GM19025 (cell line): ENCODE measurements around the gene LDHD.
A peak's percentile ranks its signal among the peaks of the same experiment; 100 is the strongest.
"Not testable (repeated sequence)": the region's sequence is repeated elsewhere in the genome, so short reads cannot be mapped to it uniquely, and the experiment has no call there.

Experiments
- ATAC-seq: cut with Tn5 transposase; IDR thresholded peaks from one replicate; pipeline ENCODE4 v1.9.1; 2021; ENCODE audit warnings: mild to moderate bottlenecking, low read depth, moderate library complexity; ENCODE audit not compliant: unreplicated experiment

LDHD gene

DNA sequence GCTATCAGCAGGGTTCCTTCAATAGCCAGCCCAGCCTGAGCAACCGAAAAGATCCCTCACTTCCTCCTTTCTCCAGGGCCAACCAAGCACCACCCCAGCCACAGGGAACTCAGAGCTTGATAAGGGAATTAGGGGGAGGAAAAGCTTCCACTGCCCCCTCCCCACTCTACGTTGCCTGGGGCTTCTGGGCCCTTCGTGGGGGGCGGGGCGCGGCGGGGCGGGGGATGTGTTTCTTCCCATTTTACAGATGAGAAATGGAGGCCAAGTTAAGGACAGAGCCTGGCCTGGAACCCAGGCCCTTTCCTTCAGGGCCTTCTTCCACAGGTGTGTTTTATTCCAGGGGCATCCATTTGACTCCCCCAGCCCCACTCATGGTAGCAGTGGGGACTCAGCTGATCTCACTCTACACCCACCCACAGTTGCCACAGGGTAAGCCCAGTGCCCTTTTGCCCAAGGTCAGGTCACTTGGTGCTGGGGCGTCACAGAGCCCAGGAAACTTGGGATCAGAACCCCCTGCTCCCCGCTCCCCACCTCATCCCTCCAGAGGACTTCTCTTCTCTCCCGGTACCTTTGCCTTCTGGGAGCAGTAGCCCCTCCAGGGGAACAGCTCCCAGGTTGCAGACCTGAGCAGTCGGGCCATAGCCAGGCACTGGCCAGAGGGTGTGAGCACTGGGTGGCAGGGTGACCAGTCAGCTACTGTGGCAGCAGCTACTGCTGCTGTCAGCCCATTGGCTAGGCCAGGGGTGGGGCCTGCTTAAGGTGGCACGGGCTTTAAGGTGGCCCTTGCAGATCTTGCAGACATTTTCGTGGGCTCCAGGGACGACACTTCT, at the start of gene LDHD:
TSS of gene LDHD (minus strand) at position 700 of the 830 bp plus-strand sequence. CDS start at position 640, 60 bp downstream.
- ATAC-seq: no peak

DNA sequence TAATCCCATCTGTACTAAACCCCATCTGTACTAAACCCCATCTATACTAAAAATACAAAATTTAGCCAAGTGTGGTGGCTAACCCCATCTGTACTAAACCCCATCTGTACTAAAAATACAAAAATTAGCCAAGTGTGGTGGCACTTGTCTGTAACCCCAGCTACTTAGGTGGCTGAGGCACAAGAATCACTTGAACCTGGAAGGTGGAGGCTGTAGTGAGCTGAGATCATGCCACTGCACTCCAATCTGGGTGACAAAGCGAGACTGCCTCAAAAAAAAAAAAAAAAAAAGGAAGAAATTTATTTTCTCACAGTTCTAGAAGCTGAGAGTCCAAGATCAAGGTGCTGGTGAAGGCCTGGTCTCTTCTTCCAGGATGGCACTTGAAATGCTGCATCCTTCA, 43.8 kb upstream of the LDHD start:
- ATAC-seq: no peak

DNA sequence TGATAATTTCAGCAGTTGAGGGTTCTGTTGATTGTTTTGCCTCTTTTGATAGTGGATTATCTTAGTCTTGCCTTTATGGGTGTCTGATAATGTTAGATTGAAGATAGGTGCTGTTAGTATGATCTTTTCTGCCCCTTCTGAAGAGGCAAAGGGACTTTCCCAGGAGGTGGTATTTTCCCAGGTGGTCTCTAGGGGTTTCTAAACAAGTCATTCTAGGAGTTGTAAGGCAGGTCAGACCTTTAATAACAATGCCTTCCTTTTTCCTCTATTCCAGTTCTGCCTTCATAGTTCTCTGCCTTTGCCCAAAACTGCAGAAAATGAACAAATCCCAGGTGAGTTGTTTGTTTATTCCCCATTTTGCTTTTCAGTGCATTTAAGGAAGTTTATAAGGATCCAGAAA, 36.1 kb upstream of the LDHD start:
- no peak for ATAC-seq

DNA sequence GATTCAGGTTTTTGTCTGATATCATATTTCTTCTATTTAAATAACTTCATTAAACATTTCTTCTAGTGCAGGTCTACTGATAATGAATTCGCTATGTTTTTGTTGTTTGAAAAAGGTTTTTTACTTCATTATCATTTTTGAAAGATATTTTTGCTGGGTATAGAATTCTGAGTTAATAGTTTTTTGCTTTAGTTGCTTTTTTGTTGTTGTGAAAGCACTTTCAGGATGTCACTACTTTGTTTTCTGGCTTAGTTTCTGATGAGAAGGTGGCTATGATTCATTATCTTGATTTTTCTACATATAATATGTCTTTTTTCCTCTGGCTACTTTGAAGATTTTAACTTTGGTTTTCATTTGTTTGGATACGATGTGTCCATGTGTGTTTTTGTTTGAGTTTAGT, 35.2 kb upstream of the LDHD start:
- no peak for ATAC-seq

DNA sequence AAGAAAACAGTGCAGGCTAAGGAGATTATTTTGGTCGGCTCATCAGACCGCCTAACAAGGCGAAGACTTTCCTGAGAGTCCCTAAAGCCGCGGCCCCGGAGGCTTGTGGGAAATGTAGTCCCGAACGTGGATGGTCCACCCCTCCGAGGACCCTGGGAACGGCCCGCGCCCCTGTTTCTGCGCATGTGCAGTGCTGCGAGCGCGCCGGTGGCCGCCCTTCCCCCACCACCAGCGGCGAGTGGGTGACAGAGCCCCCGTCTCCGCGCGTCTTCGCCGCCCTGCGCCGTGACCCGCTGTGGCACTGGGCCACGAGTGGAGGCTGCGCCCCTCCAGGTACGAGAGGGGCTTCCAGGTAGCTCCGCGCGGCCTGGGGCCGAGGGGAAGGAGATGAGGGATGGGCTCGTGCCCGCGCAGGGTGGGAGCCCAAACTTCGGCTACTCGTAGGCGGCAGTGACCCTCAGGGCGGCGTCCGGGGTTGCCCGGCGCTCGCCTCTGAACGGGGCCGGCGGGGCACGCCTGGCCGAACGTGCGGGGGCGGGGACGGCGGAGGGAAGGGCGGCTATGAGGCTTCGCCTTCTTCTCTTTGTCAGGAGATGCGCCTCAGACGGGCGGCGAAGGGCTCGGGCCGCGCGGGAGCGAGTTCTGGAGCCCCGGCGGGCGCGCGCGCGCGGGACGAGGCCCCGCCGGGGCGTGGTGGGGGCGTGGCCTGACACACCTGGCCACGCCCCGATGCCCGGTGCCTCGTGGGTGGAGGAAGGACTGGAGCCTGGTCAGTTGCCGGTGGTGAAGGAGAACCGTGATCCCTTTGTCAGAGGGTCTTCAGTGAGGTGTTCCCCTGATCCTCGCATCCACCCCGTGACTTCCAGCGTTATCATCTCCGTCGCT, 32.0 kb upstream of the LDHD start, which contains the start of gene ZFP1:
TSS of gene ZFP1 (plus strand) at position 214 of the 885 bp plus-strand sequence. CDS start 4,428 bp downstream, outside the sequence.
- ATAC-seq: peak; percentile 72

DNA sequence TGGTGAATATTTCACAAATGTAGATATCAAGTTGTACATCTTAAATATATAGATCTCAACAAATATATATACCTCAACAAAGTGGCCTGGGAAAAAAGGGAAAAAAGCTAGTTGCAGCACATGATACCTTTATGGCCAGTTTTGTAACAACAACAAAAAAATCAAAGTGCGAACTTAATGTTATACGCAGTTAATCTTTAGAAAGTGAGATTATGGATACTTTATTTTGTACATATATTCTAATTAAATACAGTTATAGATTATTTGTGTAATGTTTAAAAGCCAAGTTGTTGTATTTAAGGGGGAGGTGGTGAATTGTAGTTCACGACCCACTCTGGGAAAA, 31.4 kb upstream of the LDHD start:
- no peak for ATAC-seq

DNA sequence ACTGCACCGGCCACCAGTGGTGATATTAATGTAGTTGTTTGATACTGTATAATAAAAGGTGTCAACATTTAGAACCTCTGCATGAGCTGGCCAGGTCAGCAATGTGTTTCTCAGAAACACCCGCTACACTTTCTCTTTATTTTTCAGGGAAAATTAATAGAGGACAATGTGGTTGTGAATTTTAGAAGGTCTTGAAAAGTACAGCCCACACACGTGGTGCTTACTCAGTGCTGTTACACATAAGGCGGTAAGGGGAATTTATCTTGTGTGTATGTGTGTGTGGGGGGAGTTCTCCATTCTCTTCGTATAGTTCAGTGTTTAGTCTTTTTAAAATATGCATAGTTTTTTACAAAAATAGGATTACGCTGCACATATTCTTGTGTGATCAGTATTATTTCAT, 27.4 kb upstream of the LDHD start:
- no peak for ATAC-seq

DNA sequence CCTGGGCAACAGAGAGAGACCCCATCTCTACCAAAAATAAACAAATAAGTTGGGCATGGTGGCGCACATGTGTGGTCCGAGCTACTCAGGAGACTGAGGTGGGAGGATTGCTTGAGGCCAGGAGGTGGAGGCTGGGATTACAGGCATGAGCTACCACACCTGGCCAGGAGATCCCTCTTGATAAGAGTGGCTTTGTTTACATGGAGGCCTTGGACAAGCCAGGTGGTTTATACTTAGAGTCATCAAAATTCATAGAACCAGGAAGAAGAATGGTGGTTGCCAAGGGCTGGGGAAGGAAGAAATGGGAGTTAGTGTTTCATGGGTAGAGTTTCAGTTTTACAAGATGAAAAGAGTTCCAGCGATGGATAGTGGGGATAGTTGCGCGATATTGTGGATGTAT, 22.9 kb upstream of the LDHD start:
- no peak for ATAC-seq

DNA sequence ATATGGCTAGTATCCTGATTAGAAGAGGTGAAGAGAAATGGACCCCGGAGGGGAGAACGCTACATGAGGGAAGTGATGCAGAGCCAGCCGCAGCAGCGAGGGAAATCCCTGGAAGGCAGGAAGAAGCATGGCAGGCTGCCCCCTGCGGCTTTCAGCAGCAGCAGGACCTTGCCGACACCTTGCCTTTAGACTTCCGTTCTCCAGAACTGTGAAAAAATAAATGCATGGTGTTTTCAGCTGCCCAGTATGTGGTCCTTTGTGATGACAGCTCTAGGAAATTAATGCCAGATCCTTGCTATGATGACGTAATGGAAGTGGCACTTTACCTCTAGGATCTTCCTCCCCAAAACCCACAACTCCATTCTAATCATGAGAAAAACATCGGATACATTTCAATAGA, 22.1 kb upstream of the LDHD start:
- ATAC-seq: no peak

DNA sequence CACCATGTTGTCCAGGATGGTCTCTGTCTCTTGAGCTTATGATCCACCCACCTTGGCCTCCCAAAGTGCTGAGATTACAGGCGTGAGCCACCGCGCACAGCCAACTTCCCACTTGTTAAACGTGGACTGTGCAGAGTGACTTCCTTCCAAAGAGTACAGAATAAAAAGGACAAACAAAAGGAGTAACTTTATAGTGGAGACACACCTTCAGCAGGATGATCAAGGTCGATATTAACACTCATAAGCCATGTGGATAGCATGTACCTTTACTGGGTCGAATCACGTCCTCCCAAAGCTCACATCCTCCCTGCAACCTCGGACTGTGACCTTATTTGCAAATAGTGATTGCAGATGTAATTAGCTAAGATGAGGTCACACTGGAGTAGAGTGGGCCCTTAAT, 21.7 kb upstream of the LDHD start:
- ATAC-seq: no peak

DNA sequence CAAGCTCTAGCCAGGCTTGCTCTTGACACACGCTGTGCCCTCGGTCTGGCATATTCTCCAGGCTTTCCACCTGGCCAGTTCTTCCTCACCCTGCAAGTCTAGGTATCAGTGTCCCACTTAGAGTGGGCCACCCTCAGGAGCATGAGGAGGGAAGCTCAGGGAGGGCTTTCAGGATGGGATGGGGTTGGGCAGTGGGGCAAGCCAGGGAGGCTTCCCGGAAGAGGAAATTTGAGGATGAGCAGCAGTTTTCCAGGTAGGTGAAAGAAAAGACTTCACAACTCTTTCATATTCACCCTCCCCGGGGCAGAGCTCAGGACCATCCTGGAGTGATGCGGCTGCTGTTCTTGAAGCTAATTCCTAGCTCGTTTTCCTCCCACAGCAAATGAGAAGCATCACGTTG, 14.5 kb upstream of the LDHD start:
- no peak for ATAC-seq

DNA sequence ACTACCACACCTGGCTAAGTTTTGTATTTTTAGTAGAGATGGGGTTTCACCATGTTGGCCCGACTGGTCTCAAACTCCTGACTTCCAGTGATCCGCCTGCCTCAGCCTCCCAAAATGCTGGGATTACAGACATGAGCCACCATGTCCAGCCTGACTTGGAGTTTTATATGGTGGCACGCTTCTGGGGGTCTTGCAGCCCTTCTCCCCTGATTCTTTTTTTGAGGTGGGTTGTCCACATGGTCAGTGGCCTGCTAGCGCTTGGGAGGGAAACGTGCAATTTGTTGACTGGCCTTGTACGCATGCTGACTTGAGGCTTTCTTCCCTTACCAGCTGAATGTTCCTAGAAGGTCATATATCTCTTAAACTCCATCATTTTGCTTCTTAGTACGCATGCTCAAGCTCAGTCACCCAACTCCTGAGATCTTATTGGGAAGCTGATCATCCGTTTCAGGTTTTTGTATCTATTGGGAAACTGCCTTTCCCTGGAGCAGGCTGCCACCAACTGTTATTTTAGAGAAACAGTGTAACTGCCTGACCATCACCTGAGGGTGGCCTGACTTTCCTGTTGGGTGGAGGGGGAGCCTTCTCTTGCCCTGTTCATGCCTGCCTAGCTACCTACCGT, 13.7 kb upstream of the LDHD start:
- ATAC-seq: no peak

DNA sequence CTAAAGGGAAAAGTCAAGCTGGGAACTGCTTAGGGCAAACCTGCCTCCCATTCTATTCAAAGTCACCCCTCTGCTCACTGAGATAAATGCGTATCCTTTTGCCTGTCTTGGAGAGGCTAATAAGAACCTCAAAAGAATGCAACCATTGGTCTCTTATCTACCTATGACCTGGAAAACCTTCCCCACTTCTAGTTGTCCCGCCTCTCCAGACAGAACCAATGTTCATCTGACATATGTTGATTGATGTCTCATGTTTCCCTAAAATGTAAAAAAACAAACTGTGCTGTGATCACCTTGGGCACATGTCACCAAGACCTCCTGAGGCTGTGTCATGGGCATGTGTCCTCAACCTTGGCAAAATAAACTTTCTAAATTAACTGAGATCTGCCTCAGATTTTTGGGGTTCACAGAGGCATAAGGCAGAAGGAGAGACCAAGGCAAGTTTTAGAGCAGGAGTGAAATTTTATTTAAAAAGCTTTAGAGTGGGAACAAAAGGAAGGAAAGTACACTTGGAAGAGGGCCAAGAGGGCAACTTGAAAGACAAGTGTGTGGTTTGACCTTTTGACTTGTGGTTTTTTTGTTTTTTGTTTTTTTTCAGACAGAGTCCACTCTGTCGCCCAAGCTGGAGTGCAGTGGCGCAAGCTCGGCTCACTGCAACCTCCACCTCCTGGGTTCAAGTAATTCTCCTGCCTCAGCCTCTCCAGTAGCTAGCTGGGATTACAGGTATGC, 13.0 kb upstream of the LDHD start:
- ATAC-seq: not testable (repeated sequence)

DNA sequence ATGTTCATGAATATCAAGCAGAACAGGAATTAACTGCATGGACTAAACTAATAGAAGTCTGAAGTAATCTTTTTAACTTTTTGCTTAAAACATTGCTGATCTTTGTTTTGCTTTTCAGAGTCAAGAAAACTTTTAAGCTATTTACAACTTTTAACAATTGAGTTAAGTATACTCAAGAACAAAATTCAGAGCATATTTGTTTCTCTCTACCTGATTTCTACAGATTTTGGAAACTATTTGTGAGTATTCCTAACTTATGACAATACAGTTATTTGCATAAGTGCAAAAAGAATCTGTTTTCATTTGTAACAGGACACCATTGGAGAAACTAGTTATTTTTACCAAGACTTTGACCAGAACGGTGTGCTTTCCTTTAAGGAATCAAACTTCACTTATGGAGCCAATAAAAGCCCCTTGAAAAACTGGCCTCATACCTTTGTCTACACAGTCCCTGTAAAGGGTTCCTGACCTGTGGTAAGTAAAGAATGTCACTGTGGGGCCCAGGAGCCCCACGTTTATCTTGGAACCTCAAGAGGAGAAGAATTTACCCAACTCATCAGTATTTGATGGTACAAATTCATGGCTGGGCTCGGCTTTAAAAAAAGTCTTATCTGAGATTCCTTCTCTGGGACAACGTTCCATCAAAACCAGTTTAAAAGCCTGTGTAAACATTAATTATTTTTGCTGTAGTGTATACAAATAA, 11.3 kb upstream of the LDHD start:
- ATAC-seq: no peak

DNA sequence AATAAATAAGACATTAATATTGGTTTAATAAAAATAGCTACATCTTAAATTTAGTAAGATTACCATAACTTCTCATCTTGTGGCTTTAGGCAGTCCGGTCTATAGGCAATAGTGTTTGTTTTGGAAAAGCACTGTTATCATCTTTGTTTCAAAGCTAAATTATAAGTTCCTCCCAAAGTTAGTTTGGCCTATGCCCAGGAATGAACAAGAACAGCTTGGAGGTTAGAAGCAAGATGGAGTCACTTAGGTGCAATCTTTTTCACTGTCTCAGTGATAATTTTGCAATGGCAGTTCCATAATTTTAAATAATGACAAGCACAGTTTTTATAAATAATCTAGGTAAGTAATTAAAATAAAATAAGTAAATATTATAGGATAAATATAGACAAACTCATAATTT, 6.0 kb upstream of the LDHD start:
- no peak for ATAC-seq

DNA sequence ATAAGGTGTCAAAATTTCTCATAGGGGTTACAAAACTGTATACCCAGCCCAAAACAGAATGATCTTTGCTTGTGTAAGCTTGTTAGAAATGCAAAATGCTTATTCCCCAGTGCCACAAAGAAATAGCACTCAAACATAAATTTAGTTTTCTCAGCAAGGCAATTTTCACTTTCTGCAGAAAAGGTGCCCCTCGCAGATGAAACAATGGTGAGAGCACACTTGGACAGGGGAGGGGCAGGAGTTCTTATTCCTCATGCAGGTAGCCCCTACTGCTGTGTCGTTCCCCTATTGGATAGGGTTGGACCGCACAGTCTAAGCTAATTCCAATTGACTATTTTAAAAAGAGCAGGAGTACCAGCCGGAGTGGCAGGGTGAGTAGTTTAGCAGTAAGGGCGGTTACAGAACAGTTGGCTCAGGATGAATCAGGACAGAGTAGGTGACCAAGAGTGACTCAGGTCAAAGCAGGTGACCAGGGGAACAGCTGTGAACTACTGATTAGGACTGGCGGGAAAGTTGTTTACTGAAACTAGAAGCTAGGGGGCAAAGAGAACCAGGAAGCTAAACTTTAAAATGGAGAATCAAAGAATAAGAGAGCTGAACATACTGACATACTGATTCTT, 5.5 kb upstream of the LDHD start:
- no peak for ATAC-seq

DNA sequence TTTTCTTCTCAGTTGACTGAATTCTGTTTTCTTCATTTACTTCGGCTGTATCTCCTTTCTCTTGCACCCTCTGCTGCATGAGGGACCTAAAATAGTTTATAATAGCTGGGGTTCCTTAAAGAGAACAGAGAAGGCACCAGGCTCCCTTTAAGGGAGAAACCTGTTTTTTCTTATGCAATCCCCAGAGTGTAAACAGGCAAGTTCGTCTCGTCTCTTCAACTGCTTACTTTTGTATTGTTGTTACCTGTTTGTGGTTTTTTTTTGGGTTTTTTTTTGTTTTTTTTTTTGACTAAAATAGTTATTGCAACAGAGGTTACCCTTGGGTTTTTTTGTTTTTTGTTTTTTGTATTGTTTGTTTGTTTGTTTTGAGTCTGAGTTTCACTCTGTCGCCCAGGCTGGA, 3.7 kb upstream of the LDHD start:
- no peak for ATAC-seq

DNA sequence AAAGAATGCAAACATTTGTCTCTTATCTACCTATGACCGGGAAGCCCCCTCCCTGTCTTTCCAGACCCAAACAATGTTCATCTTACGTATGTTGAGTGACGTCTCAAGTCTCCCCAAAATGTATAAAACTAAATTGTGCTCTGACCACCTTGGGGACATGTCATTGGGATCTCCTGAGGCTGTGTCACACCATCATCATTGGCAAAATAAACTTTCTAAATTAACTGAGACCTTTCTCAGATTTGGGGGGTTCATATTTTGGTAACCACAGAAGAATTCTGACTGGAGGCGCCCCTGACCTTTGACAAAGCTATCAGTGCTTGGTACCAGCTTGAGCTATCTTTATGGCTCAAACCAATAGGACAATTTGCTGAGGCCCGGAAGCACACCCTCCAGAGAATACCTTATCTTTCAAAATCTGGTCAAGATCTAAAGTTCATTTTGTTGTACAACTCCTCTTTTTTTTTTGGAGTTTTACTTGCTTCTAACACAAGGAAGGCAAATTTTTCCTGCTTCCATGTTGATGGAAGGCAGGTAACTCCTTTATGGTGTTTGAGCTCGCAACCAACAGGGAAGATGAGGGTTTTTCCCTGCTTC, 2.5 kb upstream of the LDHD start:
- ATAC-seq: no peak

DNA sequence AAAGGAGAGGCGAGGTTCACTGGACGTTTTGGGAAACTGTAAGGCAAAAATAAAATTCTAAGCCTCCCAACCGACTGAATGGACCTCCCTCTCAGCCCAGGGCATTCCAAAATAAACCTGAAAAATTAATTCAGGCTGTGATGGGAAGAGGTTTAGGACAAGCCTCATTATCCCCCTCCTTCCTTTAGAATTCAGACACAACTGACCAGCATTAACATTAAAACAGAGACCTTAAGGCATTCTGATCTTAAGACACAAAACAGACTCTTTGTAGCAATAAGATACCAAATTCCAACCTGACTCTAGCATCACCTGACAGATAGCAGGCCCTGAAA, 298 bp upstream of the LDHD start:
- ATAC-seq: no peak
